Myometrial cell (primary cell): Measurements from ENCODE around the gene LRRC25. TPM values are rescaled to one million over a fixed set of nuclear protein-coding genes. Genes with fewer than 3 reads are reported as not detected.

Experiments
- total RNA-seq: library from RNA; depleted of rRNA; stranded (reverse); fragments of >200 nt; gene quantifications from 2 replicates; pipeline ENCODE4 v1.2.3, GENCODE V29; 2015

Gene LRRC25
- 0.18 TPM in 1 of 2 replicates, not detected in the other for total RNA-seq

DNA sequence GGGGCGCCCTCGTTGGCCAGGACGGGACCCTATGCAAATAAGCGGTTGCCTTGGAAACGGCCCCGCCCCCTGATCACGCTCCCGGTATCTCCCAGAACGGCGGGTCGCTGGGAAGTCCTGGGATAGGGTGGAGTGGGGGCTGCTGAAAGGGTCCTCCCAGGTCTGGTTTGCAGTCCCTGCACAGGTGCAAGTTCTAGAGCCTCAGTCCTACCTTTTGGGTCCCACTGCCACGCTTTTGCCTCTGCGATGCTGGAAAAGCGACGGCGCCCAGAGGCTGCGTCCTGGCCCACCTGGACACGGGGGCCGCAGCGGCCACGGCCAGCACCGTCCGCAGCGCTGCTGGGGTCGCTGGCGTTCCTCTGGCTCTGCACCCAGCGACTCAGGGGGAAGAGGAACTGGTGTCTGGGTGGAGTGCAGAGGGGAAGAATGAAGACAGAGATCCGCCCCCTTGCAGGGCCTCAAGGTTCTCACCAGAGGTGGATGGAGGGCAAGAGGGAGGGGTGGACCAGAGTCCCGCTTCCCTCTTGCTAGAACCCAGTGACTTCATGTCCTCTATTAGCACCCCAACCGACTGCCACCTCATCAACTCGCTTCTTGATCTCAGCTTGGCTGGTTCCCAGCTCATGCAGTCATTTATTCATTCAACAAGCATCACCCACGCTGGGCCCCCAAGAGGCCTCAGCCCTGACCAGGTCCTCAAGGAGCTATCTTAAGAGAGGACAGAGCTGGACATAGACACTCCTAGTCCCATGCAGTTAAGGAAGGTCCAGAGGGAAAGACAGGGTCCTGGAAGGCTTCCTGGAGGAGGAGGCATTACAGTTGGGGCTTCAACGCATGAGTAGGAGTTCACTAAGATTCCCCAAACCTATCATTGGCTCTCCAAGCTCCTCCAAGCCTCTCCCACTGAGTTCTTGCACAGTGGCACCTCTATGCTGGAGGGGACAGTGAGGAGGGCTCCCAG lies at the start of gene LRRC25:
TSS of gene LRRC25 (minus strand) at position 381 of the 961 bp plus-strand sequence. CDS start 659 bp downstream, outside the sequence.

DNA sequence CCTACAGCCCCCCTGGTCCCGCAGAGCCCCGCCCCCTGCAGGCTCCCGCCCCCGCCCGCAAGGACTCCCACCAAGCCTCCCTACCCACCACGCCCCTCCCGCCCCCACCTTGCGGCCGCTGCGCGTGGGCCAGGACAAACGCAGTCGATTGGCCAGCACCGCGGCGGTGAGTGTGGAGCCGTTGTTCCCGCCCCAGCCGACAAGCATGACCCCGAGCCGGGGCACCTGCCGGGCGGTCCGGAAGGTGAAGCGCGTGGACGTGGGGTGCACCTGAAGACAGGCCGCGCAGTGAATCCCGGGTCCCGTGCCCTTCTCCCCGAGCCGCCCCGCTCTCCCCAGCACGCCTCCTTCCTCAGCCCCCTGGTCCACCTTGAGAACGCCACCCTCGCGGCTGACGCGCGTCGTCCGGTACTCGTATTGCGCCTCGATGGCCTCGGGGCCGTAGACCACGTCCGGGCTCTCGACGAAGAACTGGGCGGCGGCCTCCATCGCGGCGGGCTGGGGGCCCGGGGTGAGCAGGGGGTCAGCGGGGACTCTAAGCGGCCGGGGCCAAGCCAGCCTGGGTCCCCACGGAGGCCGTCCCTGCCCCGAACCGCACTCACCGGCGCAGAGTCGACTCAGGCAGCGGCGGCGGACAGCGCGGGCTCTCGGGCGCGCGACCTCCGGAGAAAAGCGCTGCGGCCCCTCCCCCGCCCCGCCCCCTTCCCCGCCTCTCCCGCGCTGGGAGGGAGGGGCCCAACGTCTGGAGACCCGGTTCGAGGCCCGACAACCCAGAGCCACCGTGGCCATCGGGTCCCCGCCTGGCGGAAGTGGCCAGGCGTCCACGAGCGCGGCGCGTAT lies 40.3 kb upstream of the LRRC25 start, which contains the start of gene ISYNA1:
TSS of gene ISYNA1 (minus strand) at position 643 of the 840 bp plus-strand sequence. CDS start at position 489, 154 bp downstream.

DNA sequence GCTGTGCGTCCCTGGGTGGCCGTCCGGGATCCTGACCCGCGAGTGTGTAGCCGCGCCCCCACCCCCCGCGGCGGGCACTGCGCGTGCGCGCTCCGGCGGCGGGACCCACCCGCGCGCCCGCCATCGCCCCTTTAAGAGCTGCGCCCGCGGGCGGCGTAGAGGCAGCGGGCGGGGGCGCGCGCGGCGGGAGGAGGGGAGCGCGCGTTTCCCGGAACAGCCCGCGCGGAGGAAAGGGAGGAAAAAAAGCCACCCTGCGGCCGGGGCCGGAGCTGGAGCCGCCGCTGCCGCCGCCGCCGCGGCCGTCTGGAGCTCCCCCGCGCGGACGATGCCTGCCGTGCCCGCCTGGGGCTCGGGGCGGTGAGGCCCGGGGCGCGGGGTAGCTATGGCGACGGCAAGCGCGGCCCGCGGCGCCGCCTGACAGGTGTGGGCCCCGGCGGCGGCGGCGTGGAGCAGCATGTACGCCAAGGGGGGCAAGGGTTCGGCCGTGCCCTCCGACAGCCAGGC lies 21.8 kb upstream of the LRRC25 start, which contains the start of gene SSBP4:
TSS of gene SSBP4 (plus strand) at position 204 of the 504 bp plus-strand sequence. CDS start at position 455, 251 bp downstream.

DNA sequence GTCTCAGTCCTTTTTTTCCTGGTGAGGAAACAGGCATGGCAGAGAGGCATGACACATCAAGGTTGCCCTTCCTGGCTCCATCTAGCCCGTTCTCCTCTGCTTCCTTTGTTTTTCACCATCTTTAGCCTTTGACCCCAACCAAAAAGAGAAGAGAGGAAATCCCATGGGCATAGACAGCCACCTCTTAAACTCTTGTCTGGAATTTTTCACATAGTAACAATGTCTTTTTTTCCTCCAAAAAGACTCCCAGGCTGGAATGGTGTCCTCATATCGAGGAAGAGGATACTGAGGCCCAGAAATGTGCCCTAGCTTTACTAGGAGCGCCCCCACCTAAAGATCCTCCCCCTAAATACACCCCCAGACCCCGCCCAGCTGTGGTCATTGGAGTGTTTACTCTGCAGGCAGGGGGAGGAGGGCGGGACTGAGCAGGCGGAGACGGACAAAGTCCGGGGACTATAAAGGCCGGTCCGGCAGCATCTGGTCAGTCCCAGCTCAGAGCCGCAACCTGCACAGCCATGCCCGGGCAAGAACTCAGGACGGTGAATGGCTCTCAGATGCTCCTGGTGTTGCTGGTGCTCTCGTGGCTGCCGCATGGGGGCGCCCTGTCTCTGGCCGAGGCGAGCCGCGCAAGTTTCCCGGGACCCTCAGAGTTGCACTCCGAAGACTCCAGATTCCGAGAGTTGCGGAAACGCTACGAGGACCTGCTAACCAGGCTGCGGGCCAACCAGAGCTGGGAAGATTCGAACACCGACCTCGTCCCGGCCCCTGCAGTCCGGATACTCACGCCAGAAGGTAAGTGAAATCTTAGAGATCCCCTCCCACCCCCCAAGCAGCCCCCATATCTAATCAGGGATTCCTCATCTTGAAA lies 11.5 kb downstream of the LRRC25 start, which contains the start of gene GDF15:
TSS of gene GDF15 (plus strand) at position 484 of the 868 bp plus-strand sequence. CDS start at position 516, 32 bp downstream.

Other genes starting within 250 kb of the LRRC25 start
- gene PIK3R2, start 244.5 kb downstream of the LRRC25 start, total RNA-seq: 13.8 and 19.1 TPM in 2 replicates
- gene IFI30, start 223.8 kb downstream of the LRRC25 start, total RNA-seq: not detected in 2 replicates
- gene MPV17L2, start 204.4 kb downstream of the LRRC25 start, total RNA-seq: 15.0 and 45.7 TPM in 2 replicates
- gene RAB3A, start 193.6 kb downstream of the LRRC25 start, total RNA-seq: 0.18 and 1.4 TPM in 2 replicates
- gene PDE4C, start 171.2 kb downstream of the LRRC25 start, total RNA-seq: not detected in 2 replicates
- 2.0 TPM in 1 of 2 replicates, not detected in the other for gene IQCN, start 123.2 kb downstream of the LRRC25 start, total RNA-seq
- 212 and 278 TPM in 2 replicates for gene JUND, start 116.0 kb downstream of the LRRC25 start, total RNA-seq
- 319 and 384 TPM in 2 replicates for gene LSM4, start 74.5 kb downstream of the LRRC25 start, total RNA-seq
- gene PGPEP1, start 57.0 kb downstream of the LRRC25 start, total RNA-seq: 13.3 and 22.0 TPM in 2 replicates
- 92.8 and 101 TPM in 2 replicates for gene GDF15, start 11.5 kb downstream of the LRRC25 start, total RNA-seq
- gene SSBP4, start 21.8 kb upstream of the LRRC25 start, total RNA-seq: 178 and 184 TPM in 2 replicates
- 25.7 and 38.8 TPM in 2 replicates for gene ISYNA1, start 40.5 kb upstream of the LRRC25 start, total RNA-seq
- gene ELL, start 124.4 kb upstream of the LRRC25 start, total RNA-seq: 14.1 and 15.4 TPM in 2 replicates
- 310 and 398 TPM in 2 replicates for gene FKBP8, start 146.0 kb upstream of the LRRC25 start, total RNA-seq
- gene KXD1, start 160.2 kb upstream of the LRRC25 start, total RNA-seq: 149 and 160 TPM in 2 replicates
- gene UBA52, start 174.2 kb upstream of the LRRC25 start, total RNA-seq: 883 and 1,008 TPM in 2 replicates
- 79.0 and 84.8 TPM in 2 replicates for gene REX1BD, start 191.2 kb upstream of the LRRC25 start, total RNA-seq
- 3.4 and 30.8 TPM in 2 replicates for gene CRLF1, start 209.2 kb upstream of the LRRC25 start, total RNA-seq
- gene TMEM59L, start 215.2 kb upstream of the LRRC25 start, total RNA-seq: 2.0 TPM in 1 of 2 replicates, not detected in the other
- 1.4 and 8.0 TPM in 2 replicates for gene KLHL26, start 239.4 kb upstream of the LRRC25 start, total RNA-seq